GM19438 (cell line): ENCODE results near the gene CHD9NB.
A peak's percentile ranks its signal among the peaks of the same experiment; 100 is the strongest.
"Not testable (repeated sequence)": the region's sequence is repeated elsewhere in the genome, so short reads cannot be mapped to it uniquely, and the experiment has no call there.

Experiments
- ATAC-seq: cut with Tn5 transposase; IDR thresholded peaks from one replicate; pipeline ENCODE4 v1.9.1; 2021; ENCODE audit warnings: low read depth; ENCODE audit not compliant: unreplicated experiment

CHD9NB gene

DNA sequence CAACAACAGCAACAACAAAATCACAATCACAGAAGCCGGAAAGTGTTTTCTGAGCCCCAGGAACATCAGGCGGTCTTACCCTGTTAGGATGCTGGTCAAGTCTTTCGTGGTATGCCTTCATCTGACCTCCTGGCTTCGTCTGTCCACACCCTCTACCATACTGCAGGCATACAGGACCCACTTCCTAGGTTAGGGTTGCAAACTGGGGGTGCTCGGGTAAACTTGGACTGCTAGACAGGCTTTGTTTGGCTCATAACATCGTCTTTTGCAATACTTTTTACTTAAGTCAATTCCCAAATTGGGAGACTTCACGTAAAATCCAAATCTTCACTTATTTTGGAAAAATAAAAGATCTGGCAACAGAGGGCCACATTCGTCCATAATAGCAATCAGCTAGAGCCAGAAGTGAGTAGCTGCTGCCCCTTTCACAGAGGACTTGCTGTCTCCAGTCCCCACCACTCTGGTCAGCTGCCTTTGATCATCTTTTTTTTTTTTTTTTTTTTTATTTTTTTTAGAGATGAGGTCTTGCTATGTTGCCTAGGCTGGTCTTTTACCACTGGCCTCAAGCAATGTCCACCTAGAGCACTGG lies 32.1 kb upstream of the CHD9NB start:
- no peak for ATAC-seq

DNA sequence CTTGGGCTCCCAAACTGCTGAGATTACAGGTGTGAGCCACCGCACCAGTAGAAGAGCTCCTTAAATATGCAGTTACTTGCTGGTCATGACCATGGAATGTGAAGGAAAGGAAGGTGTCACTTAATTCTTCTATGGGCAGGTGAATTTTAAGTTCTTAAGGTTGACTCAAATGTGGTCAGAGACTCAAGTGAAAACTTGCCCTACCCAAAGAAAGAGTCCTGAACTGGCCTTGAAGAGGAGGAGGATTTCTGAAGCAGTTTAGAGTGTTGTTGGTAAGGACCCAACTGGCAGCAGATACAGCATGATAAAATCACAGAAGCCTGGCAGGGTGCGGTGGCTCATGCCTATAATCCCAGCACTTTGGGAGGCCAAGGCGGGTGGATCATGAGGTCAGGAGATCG lies 31.4 kb upstream of the CHD9NB start:
- ATAC-seq = no peak

DNA sequence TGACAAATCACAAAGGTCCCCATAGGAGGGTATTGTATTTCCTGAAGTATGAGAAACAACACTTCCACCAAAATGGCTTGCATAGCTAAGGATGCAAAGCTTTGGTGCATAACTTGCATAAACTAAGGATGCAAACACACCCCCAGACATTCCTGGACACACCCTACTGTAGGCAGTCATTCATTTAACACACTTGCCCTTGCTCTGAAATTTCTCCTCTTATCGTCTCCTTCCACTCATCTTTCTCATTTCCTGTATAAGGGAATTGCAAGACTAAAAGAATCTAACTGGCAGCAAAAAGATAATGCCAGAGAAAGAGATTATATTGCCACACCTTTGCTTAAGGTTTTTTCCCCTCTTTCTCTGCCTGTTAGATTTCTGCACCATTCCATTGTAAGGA lies 30.4 kb upstream of the CHD9NB start:
- no peak for ATAC-seq

DNA sequence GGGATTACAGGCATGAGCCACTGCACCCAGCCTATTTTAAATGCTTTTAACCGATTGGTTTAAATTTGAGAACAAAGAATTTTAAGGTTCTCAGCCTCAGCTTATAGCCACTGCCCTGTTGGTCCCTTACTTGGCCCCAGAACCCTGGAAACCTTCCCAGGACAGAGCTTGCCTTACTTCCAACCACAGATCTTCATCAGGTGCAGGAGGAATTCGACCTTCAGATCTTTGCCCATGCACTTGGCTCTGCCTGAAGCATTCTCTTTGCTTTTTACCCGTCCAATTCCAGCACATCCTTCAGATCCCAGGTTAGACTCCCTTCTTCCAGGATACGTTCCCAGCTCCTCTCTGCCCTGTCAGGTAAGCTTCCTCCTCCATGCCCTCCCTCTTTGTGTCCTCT lies 29.8 kb upstream of the CHD9NB start:
- no peak for ATAC-seq

DNA sequence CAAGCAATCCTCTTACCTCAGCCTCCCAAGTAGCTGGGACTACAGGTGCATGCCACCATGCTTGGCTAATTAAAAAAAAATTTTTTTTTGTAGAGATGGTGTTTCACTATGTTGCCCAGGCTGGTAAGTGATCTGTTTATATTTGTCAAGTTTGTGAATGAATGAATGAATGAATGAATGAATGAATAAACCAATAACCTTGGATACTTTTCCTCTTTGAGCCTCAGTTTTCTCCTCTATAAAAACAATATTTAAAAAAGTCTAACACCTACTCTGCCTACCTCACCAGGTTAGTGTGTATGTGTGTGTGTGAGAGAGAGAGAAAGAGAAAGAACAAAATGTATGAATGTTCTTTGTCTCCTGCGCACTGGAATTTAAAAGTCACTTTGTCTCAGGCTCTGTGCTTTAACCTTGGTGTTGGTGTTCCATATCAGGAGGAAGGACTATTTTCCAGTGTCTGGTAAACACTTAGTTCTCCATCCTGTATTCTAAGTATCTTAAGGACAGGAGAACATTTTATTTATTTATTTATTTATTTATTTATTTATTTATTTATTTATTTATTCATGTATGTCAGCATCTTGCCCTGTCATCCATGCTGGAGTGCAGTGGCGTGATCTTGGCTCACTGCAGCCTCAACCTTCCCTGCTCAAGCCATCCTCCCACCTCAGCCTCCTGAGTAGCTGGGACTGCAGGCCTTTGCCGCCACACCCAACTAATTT lies 29.1 kb upstream of the CHD9NB start:
- no peak for ATAC-seq

DNA sequence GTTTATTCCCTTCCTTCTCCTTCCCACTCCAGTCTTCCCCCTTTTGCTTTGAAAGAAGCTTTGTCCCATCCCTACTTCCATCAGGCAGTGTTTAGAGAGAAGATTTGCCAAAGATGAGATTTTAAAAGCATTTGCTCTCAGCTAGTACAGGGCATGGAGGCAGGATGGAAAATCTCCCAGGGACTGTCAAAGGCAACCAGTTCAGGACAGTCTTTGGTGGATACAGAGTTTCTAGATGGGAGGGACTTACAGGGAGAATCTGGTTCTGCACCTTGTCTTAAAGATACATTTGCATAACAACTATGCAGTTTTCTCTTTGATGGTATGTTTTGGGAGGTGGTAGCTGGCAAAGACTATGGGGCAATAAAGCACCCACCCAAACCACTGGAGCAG lies 28.3 kb upstream of the CHD9NB start:
- ATAC-seq = no peak

DNA sequence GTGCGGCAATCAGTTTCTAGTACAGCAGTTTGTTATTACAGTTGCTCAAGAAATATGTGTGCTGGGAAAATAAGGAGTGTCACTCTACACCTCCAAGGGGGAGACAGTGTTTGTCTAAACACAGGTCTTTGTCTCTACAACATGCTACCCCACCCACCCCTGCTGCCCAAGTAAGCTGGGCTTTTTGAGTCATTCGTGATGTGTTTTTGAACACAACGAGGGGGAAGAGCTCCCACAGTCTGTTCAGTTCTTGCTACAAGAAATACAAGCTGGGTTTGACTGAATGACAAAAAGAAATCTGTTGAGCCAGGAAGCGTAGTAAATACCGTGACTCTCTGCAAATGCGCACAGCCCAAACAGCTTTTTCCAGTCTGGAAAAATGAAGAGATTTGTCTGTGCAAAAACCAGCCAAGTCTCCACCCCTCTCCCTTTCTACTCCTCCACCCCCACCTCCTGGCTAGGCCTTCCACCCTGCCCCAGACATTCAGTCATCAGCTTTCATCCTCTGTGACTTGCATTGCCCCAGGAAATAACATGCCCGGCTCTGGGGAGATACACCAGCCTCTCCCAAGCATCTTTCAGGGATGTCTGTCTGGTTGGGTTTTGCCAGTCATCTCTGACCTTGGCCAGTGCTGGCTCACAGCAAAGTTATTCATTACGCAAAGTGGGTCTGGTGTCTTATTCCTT lies 27.8 kb upstream of the CHD9NB start:
- no peak for ATAC-seq

DNA sequence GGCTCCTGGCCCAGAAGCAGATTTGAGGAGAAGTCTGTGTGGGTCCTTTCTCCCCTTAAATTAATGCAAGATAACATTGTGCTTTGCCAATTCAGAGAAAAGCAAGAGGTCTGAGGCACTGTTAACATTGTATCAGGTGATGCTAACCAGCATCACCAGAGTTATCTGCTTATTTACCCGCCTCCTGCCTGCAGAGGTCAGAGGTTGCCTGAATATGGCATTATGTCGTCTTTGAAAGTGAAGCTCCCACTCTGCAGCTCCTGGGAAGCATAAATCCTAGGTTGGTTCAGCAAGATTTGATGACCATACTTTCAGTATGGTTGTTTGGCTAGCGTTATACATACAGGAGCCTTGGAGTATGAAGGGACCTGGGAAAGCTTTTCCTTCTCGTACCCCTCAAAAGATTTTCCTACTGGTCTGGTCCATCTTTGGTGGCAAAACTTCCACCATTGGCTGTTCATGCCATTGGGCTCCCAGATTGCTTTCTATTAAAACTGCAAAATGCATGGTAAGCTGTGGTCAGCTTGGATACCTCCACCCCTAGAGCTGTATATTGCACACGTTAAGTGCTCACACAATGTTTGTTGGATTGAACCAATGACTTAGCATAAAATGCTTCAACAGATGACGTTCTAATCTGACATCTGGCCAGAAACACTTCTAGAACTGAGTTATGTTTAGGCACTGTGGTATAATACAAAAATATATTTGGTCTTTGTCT lies 26.2 kb upstream of the CHD9NB start:
- ATAC-seq = no peak

DNA sequence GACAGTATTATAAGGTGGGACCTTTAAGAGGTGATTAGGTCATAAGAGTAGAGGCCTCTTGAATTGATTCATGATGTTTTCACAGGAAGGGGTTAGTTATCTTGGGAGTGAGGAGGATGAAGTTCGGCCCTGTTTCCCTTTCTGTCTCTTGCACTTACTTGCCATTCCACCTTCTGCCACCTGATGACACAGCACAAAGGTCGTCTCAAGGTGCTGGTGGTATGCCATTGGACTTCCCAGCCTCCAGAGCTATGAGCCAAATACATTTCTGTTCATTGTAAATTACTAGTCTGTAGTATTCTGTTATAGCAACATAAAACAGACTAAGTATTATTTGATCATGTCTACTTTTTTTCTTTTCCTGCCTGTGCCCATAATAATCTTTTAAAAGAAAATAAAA lies 25.6 kb upstream of the CHD9NB start:
- ATAC-seq = no peak

DNA sequence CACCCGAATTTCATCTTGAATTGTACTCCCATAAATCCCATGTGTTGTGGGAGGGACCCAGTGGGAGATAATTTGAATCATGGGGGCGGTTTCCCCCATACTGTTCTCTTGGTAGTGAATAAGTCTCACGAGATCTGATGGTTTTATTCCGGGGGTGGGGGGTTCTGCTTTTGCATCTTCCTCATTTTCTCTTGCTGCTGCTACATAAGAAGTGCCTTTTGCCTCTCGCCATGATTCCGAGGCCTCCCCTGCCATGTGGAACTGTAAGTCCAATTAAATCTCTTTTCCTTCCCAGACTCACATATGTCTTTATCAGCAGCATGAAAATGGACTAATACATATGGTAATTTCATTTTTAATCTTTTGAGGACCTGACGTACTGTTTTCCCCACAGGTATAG lies 22.8 kb upstream of the CHD9NB start:
- ATAC-seq = not testable (repeated sequence)

DNA sequence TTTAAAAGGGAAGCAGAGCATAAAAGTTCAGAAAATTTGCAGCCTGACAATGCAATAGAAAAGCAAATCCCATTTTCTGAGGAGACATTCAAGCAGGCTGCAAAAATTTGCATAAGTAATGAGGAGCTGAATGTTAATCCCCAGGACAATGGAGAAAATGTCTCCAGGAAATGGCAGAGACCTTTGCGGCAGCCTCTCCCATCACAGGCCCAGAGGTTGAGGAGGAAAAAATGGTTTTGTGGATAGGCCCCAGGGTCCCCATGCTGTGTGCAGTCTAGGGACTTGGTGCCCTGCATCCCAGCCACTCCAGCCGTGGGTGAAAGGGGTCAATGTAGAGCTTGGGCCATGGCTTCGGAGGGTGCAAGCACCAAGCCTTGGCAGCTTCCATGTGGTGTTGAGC lies 21.6 kb upstream of the CHD9NB start:
- ATAC-seq = not testable (repeated sequence)

DNA sequence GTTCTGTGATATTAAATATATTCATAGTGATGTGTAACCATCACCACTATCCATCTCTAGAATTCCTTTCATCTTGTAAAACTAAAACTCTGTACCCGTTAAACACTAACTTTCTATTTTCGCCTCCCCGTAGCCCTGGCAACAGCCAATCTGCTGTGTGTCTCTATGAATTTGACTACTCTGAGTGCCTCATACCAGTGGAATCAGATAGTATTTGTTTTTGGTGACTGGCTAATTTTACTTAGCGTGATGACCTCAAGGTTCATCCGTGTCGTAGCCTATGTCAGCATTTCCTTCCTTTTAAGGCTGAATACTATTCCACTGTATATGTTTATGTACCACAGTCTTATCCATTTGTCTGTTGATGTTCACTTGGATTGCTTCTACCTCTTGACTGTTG lies 20.3 kb upstream of the CHD9NB start:
- ATAC-seq = no peak

DNA sequence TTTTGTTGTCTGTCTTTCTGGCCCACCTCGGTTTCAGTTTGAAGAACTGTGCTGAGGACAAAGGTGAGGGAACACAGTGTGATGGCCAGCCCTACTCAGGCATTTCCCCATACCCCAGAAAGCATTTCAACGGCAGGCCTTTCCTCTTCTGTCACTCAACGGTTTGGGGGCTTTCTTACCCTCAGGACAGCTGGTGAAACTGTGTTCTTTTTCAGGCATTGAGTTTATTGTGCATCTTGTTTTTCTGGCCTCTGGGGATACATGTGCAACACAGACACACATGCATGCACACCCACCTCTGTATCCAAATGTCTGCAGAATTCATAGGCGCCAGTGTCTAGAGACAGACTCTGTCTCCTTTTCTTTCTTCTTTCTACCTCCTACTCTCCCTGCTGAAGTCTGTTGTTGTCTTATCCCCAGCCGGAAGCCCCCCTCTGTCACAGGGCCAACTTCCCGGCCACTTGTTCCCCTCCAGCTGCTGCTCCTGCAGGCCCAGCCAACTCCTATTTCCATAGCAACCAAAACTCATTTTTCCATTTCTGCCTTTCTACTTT lies 19.1 kb upstream of the CHD9NB start:
- no peak for ATAC-seq

DNA sequence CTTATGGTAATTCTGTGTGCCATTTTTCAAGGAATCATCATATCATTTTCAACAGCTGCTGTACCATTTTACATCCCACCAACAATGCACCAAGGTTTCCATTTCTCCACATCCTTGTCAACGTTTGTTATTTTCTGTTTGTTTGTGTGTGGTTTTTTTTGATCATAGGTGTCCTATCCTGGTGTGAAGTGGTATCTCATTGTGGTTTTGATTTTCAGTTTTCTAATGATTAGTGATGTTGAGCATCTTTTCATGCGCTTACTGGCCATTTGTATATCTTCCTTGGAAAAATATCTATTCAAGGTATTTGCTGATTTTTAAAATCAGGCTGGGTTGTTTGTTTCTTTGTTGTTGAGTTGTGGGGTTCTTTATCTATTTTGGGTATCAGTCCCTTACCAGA lies 17.1 kb upstream of the CHD9NB start:
- ATAC-seq = no peak

DNA sequence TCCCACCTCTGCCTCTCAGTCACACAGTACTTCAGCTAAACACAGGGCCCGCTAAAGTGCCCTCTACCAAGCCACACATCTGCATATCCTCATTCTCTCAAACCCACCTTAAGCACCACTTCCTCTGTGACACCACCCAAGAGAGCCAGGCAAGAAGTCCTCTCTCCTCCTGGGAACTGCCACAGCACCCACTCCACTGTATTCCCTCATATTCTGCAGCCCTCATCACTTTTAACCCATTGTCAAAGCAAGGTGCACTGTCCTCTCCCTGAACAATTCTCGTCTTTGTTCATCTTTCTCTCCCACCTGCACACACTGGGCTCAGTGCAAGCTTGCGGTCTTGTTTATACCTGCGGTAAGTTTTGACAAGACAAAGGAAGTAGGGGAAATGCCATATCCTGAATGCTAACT lies 15.7 kb upstream of the CHD9NB start:
- ATAC-seq = peak; percentile 55

DNA sequence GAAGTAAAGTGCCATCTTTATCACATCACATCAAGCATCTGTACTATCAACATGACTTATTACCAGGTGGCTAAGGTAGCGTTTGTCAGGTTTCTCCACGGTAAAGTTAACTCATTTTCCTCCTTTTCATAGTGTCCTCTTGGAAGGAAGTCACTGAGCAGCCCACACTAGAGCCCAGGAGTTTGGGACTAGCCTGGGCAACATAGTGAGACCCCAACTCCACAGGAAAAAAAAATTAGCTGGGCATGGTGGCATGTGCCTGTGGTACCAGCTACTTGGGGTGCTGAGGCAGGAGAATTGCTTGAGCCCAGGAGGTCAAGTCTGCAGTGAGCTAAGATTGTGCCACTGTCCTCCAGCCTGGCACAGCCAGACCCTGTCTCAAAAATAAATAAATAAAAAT lies 15.0 kb upstream of the CHD9NB start:
- ATAC-seq = no peak

DNA sequence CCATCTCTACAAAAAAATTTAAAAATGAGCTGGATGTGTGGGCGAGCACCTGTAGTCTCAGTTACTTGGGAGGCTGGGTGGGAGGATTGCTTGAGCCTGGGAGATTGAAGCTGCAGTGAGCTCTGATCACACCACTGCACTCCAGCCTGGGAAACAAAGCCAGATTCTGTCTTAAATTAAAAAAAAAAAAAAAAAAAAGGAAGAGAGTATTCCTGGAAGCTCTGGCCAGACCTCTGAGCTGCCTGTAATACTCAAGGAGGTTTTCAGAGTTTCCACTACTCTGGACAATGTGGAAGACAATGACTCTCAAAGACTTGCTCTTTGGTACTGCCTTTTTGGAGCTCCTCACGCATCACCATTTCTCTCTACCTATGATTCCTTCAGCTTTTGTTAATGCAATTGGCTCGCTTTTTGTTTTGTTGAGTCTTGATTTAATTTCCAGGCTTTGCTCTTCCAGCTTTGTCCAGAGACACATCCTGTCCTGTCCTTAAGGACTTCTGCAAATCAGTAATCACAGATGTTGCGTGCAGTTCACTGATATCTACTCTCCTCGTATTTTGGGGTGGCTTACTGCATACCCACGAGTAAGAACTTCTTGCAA lies 12.9 kb upstream of the CHD9NB start:
- ATAC-seq = no peak

DNA sequence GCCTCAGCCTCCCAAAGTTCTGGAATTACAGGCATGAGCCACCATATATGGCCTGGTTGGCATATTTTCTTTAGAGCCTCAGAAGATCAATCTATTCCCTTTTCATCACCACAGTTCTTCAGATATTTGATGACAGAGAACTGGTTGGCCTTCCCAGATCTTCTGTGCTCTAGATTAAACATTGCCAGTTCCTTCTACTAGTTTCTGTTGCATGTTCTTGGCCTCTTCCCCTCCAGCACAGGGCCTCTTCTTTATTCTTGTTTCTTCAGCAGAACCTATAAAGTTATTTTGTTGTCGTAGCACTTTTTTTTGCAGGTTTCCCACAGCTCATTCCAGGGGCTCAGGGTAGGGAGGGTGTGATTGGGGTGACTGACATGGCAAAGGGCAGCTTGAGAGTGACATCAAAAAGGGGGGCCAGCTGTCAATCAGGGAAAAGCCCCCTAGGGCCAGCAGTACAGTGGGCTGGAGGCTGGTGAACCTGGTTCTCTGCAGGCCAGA lies 11.4 kb upstream of the CHD9NB start:
- no peak for ATAC-seq

DNA sequence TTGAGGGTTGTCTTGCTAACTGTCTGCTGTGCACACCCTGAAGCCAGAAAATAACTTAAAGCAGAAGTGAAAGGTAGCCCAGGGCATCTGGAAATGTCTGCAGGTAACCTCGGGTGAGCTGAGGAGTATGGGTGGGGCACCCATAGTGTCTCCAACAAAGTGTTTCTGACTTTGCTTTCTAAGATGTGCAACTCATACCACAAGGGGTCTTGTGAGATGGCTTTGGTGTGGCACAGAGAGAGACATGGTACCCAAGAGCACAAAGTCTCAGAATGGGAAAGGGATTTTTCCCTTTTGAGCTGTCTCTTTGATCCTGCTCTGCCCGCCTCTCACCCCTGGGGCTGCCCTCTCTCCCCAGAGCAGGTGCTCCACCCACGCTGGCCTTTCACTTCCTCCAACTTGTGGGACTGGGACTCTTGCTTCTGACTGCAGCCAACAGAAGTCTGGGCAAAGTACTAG lies 9.0 kb upstream of the CHD9NB start:
- ATAC-seq = peak; percentile 85

DNA sequence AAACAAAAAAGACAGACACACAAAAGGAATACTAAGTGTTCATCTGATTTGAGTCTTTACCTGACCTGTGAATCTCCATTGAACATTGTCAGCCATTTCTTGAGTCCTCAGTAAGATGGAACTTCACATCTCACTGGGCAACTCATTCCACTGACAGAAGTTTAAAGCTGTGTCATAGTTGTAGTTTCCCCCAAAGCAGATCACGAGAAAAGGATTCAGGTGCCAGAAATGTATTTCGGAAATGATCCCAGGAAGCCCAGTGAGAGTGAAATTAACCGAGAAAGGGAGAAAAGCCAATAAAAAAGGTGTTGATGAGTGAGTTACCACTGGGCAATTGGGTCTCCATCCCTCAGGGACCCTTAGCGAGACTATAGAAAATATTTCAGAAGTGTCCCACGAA lies 8.6 kb upstream of the CHD9NB start:
- peak; percentile 31 for ATAC-seq
